Liver (tissue), 3 donors: ENCODE measurements around the gene ARFGAP2.

Experiments
- CTCF ChIP-seq: fragments of 150-350 bp; IDR thresholded peaks from 2 replicates; pipeline ENCODE4 v1.5.1; 2017; ENCODE audit warnings: improper control_type of control experiment, low read depth, low read length; ENCODE audit not compliant: missing input control
- EGR1 ChIP-seq, 2 donors: IDR thresholded peaks; 2 replicates each; pipeline ENCODE4 v1.6.1; 2016 to 2018; ENCODE audit warnings: antibody characterized with exemption in 2 of 2, low read depth in 2 of 2
- FOXA1 ChIP-seq: IDR thresholded peaks from 2 replicates; pipeline ENCODE4 v1.6.1; 2016; ENCODE audit warnings: antibody characterized with exemption
- RAD21 ChIP-seq, 2 donors: IDR thresholded peaks; 2 replicates each; pipeline ENCODE4 v1.6.1; 2016; ENCODE audit warnings: antibody characterized with exemption in 2 of 2, mild to moderate bottlenecking in 2 of 2
- RXRA ChIP-seq, 2 donors: IDR thresholded peaks; 2 replicates each; pipeline ENCODE4 v1.6.1; 2017 to 2018; ENCODE audit warnings: antibody characterized with exemption in 2 of 2, mild to moderate bottlenecking in 1 of 2
- TAF1 ChIP-seq: conservative IDR thresholded peaks from 2 replicates; pipeline ENCODE4 v1.6.1; 2016; ENCODE audit warnings: antibody characterized with exemption, mild to moderate bottlenecking
- donor health status: healthy.
- donor health status: healthy.

GRCh38 chr11:47152953-47153950 is 23.4 kb downstream of the ARFGAP2 start:
- no peak for TF ChIP-seq TAF1
- peak; percentile 99 for TF ChIP-seq CTCF
- TF ChIP-seq RAD21 (IDR thresholded peaks at IDR 0.05): peak; percentile 99 to 100
- TF ChIP-seq RXRA (IDR thresholded peaks at IDR 0.05): peak in 1 of 2 donors; percentile 42
- no peak for TF ChIP-seq FOXA1
- no peak for TF ChIP-seq EGR1 (IDR thresholded peaks at IDR 0.05; ENCODE audit: low read depth in 2 of 2)
